ENCODE data around the gene ATP8A2.
"Not testable (repeated sequence)": the region's sequence is repeated elsewhere in the genome, so short reads cannot be mapped to it uniquely, and the experiment has no call there.

The ATP8A2 gene

DNA sequence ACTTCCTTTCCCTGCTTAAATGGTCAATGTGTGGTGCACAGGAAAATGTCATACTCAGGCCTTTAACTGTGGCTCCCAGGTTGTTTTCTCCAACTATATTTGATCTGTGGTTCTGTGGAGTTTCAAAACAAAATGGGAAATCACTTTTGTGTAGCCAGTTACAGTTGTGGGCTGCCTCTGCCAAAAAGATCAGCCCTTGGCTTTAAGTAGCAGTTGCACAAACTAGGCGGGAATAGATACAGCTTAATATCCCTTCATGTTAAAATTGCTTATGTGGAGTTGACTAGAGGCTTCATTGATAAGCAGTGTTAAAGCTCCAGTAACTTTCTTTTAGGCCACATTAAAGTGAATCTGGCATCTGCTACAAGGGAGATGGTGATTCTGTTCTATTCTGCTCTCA lies 395.2 kb downstream of the ATP8A2 start:
- no peak for DNase-seq (ENCODE audit: low spot score)

- DNase-seq (ENCODE audit: low spot score): no peak
Observed at GRCh38 chr13:25768376-25768775, 396.6 kb downstream of the ATP8A2 start.

- no peak for DNase-seq (ENCODE audit: low spot score)
Observed at GRCh38 chr13:25768838-25769237, 397.1 kb downstream of the ATP8A2 start.

- no peak for DNase-seq (ENCODE audit: low spot score)
Observed at GRCh38 chr13:25770601-25771000, 398.8 kb downstream of the ATP8A2 start.

DNA sequence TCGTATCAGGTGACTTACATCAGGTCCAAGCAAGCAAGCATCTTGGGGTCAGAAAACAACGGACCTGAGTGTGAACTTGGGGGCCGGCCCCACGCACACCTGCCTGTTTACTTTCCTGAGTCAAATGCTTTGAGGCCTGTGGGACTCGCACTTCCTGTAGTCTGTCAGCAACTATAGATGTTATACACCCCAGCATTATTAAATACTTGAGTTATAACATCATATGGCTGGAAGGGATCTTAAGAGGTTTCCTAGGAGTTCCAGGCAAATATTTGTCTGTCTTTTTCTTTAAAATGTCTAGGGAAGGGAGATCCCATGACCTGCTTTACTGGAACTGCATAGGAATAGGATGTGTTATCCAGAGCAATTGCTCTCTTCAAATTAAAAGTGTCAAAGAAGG lies 399.4 kb downstream of the ATP8A2 start:
- no peak for DNase-seq (ENCODE audit: low spot score)

DNA sequence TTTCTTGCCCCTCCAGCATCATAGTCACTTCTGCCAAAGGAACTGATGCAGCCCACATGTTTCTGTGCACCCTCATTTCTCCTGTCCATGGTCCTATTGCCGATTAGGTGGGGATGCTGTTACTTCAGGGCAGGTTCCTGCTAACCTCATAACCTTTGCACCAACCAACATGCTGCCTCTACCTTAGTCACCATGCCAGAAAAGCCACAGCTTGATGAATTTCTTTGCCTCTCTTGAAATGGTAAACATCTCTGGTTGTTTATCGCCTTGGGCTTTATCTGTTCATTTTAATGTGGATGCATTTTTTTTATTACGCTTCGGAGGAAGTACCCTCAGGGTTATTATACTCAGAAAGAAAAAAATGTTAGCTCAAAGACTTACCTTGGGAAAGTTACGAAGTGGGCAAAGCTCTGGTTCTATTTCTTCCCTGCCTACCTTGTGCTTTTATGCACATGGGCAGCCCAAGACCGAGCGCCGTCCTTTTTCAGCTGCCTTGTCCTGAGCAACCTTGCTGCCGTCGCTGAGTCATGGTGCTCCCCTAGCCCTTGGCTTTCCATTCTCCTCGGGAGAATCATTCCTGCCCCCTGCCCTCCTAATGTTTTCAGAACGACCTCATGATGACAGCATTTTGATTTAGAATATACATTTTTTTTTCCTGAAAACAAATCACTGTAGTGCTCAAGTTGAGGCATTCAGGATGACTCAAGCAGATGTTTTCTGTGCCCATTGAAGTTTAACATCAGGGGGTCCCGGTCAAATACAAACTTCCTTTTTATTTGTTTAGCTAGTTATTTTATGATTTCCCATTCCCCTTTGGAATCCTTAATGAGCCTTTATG lies 400.1 kb downstream of the ATP8A2 start:
- no peak for DNase-seq (ENCODE audit: low spot score)

DNA sequence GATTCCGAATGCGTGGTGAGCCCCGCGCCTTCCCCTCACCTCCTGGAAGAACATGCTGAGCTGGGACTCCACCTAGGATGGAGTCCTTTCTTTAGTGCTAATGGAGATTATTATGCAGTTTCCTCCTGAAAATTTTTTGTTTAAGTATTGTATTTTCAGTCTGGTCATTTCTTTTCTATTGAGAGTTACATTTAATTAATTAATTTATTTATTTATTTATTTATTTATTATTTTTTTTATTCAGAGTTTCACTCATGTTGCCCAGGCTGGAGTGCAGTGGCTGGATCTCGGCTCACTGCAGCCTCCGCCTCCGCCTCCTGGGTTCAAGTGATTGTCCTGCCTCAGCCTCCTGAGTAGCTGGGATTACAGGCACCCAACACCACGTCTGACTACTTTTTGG lies 400.8 kb downstream of the ATP8A2 start:
- not testable (repeated sequence) for DNase-seq (ENCODE audit: low spot score)

- DNase-seq (ENCODE audit: low spot score): not testable (repeated sequence)
Observed at GRCh38 chr13:25774056-25774455, 402.3 kb downstream of the ATP8A2 start.

GRCh38 chr13:25775275-25775674 lies 403.5 kb downstream of the ATP8A2 start:
- DNase-seq (ENCODE audit: low spot score): no peak

DNA sequence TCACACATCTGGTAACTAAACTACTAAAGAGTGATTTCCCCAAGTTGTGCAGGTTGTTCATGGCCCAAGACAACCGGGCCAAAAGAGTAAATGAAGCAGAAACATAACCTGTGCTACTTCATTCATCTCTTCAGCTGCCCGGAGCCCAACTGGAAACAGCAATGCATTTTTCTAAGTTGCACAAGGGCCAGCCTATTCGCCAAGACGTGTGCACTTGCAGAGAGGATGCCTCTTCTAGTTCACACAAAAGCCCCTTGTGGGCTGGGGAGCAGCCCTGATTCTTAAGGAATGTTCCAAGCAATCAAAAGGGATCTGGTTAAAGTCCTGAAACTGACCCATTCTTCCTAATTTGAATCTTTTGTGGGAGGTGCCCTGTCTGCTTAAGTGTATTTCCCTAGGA lies 404.2 kb downstream of the ATP8A2 start:
- DNase-seq (ENCODE audit: low spot score): no peak

GRCh38 chr13:25776722-25777121 lies 404.9 kb downstream of the ATP8A2 start:
- no peak for DNase-seq (ENCODE audit: low spot score)

DNA sequence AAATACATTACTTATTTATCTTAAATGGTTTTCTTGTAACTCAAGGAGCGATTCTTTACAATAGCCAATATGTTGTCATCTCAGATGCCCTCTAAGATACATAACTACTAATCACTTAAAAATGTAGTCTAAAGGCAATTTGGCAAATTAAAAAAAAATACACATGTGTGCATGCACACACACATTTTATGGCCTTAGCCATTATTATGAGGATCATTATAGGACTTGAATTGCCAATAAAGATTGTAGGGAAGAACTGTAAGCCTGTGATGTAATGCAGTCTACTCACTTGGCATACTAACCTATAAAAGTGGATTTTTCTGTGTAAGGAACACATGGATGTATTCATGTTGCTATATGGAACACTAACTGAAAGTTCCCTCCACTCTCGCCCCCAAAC lies 405.7 kb downstream of the ATP8A2 start:
- no peak for DNase-seq (ENCODE audit: low spot score)

DNA sequence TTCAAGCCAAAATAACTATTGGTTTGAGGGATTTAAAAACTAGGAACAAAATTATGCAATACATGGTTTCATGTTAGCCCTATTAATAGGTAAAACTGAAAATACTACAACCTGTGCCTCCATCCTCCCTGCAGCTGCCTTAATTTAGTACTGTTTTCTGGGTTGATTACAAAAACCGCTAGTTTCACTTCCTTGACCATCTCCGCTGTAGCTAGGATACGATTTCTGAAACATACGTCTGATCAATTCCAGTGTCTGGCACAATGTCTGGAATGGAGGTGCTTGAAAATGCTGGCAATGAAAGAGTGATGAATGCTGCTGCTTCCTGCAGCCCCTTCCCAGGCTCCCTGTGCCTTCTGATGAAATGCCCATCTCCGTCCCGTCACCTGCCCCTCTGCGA lies 406.6 kb downstream of the ATP8A2 start:
- DNase-seq (ENCODE audit: low spot score): no peak

DNA sequence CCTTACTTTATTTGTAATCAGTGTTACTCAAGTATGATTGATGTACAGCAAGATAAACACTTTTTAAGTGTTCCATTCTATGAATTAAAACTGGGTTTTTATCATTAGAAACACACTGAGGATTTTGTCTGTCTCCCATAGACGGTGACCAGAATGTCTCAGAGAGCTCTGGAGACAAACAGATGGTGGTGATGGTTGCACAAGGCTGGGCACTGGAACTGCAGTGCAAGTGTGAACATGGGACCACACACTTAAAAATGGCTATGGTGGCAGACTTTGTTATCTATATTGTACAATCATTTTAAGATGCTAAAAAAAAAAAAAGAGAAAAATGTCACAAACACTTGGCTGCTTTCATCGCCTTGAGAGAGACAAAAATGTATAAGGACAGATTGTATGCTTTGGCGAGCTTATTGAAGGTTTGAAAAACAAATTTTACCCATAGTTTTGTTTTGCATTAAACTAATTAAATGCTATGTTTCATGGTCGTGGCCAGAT lies 407.1 kb downstream of the ATP8A2 start:
- DNase-seq (ENCODE audit: low spot score): no peak

DNA sequence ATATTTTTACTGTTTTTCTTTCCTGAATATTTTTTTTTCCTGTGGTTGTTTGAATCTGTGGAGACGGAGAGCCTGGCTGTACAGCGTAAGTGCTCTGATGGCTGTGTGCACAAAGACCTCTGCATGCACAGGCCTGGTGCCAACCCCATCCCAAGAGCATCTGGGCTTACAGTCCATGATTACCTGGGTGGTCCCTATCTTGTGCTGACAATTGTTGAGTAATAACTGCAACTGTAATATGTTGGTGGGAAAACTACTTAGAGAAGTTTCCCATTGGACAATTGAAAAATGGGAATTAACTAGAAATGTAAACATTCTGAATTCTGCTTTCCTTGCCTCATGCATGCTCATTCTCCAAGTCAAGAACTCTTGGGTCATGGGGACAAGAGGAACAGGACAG lies 411.3 kb downstream of the ATP8A2 start:
- no peak for DNase-seq (ENCODE audit: low spot score)

DNA sequence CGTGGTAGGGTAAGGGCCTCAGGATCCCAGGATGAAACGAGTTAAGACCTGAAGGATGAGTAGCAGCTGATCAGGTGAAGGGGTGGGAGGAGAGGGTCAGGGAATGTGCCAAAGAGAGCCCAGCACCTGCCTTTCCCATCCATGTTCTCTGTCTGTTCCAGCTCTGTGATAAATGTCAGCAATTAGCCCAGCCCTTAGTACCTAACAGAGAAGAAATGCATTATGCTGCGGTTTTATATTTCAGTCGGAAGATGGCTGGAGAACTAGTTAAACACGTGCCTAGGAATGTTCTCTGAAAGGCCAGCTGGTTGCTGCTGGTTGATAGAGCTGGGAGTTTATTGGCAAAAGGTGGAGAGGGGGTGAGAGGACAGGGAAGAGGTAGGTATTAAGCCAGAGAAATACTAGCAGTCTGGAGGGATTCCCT lies 411.8 kb downstream of the ATP8A2 start:
- no peak for DNase-seq (ENCODE audit: low spot score)

DNA sequence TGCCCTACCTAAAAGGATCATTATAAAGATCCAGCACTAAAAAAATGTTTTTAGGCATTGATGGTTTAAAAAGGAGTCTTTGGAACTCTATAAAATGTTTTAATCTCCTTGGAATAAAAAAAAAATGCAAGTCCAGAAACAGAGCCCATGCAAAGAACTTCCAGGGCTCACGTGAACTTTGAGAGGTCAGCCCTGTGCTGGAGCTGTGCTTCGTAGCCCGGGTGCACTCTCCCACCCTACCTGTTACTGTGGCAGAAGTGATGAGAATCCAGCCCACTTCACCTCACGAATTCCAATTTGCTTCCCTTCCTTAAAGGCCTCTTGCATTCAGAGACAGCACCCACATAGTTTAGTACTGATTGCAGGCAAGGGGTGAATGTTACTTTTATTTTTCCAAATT lies 412.3 kb downstream of the ATP8A2 start:
- DNase-seq (ENCODE audit: low spot score): no peak

GRCh38 chr13:25790137-25790536 lies 418.4 kb downstream of the ATP8A2 start:
- DNase-seq (ENCODE audit: low spot score): not testable (repeated sequence)

DNA sequence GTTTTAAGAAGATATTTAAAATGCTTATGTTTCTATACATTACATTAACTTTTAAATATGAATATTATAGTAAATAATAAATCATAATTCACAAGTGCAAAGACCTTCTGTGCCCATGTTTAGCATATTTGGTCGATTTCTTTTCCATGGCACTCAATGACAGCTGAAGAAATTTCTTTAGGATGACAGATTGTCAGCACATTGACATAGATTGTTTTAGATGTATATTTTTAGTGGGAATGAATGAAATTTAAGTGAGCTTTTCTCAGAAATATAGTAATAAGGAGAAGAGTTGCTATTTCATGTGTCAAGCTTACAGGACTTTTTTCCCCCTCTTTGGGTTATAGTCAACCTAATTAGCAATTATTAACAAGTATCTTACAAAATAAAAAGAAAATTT lies 423.5 kb downstream of the ATP8A2 start:
- DNase-seq (ENCODE audit: low spot score): no peak

- DNase-seq (ENCODE audit: low spot score): no peak
Observed at GRCh38 chr13:25796474-25796873, 424.7 kb downstream of the ATP8A2 start.

DNA sequence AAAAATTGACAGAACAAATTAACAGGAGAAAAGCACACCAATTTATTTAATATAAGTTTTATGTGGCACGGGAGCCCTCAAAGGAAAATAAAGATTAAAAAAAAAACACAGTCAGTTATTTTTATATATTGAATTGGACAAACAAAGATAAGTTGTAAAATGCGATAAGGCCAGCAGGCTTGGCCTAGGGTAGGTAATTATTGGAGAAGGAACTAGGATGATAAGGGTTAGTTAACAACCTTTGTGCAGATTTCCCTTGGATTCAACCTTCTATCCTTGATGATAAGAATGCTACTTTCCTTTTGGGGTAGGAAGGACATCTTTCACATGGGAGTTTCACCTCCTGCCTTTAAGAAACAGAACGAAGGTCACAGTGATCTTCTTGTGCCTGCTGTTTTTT lies 427.2 kb downstream of the ATP8A2 start:
- DNase-seq (ENCODE audit: low spot score): no peak

DNA sequence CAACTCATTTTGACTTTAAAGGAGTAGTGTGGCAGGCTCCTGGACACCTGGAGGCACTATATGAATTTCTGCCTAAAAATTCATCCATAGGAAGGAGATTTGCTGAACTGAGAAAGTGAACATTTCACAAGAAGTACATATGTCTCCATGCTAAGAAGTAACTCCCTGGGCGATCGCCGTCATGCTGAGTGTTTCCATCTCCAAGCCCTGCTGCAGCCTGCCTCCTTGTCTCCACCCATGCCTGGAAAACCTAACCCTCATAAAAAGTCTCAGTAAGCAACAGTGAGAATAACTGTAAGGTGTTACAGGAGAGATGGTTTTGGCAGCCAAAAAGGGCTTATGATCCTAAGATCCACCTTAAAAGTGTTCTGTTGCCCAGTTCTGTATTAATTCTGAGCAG lies 428.7 kb downstream of the ATP8A2 start:
- DNase-seq (ENCODE audit: low spot score): no peak

DNA sequence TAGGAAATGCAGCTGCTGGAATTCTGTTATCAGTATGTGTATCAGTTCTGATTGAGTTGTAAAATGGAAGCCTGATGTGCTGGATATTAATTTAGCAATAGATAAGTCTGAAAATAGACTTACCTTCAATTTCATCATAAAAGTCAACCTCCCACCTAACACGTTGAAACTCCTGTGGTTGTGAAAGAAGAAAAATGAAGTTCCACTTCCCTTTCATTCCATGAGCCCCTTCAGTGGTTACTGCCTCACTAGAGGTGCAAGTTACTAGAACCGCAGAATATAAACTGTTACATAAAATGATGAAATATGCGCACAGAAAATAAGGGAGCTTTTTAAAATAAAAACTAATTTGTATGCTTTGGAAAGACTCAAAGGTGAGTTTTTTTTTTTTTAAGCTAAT lies 430.8 kb downstream of the ATP8A2 start:
- DNase-seq (ENCODE audit: low spot score): no peak

DNA sequence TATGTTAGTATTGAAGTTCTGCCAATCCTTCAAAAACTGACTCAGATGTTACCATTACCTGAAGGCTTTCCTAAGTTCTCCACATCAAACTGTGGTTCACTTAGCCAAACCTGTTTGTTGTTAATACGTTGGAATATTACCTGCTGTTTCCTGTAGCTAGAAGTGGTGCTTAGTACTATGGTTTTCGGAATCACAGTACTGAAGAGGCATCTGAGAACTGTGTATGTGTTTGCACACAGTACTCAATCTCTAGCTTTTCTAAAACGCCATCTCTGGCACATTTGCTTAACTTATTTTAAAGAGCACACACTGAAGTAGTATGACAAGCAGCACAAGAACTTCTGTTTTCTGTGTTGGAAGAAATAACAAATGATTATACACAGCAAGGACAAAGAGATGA lies 431.9 kb downstream of the ATP8A2 start:
- DNase-seq (ENCODE audit: low spot score): peak; percentile 30
